Gastroesophageal sphincter (tissue), 4 donors: Measurements from ENCODE around the gene MT1M. TPM values are rescaled to one million over a fixed set of nuclear protein-coding genes. Genes with fewer than 3 reads are reported as not detected.
"Not testable (repeated sequence)": the region's sequence is repeated elsewhere in the genome, so short reads cannot be mapped to it uniquely, and the experiment has no call there.

Experiments used
- ATAC-seq: fragments of 150-250 bp; one replicate; pipeline ENCODE4 v1.9.1; 2016; ENCODE audit warnings: mild to moderate bottlenecking, moderate library complexity
- H3K27ac ChIP-seq, 4 donors: fragments of 200-600 bp; sonication (generic) in 3 of 4; 1 replicate in 3 of 4; 2 replicates in 1 of 4; pipeline ENCODE4 v1.5.1; 2016 to 2019
- H3K27me3 ChIP-seq: fragments of 200-600 bp; sonication (generic); one replicate; pipeline ENCODE4 v1.5.1; 2019
- H3K36me3 ChIP-seq, 2 donors: fragments of 200-600 bp; sonication (generic); one replicate each; pipeline ENCODE4 v1.5.1; 2019; ENCODE audit warnings: control low read depth in 1 of 2
- H3K4me1 ChIP-seq, 3 donors: fragments of 200-600 bp; sonication (generic); 1 replicate in 2 of 3; 2 replicates in 1 of 3; pipeline ENCODE4 v1.5.1; 2016 to 2019; ENCODE audit warnings: control low read depth in 2 of 3
- H3K4me3 ChIP-seq, 2 donors: fragments of 200-600 bp; sonication (generic); one replicate each; pipeline ENCODE4 v1.5.1; 2019; ENCODE audit warnings: mild to moderate bottlenecking in 1 of 2, moderate library complexity in 1 of 2
- H3K9me3 ChIP-seq, 3 donors: fragments of 200-600 bp; sonication (generic); one replicate each; pipeline ENCODE4 v1.5.1; 2017 to 2019; ENCODE audit warnings: control low read depth in 2 of 3
- EP300 ChIP-seq: sonication (generic); formaldehyde crosslinking; IDR thresholded peaks from one replicate; pipeline ENCODE4 v1.6.1; 2017; ENCODE audit warnings: antibody characterized with exemption, mild to moderate bottlenecking
- POLR2A ChIP-seq, 2 donors: fragments of 450-650 bp; IDR thresholded peaks; one replicate each; pipeline ENCODE4 v1.6.1; 2017; ENCODE audit warnings: antibody characterized with exemption in 2 of 2, mild to moderate bottlenecking in 2 of 2, moderate library complexity in 1 of 2
- POLR2AphosphoS5 ChIP-seq: sonication (generic); formaldehyde crosslinking; IDR thresholded peaks from one replicate; pipeline ENCODE4 v1.6.1; 2017; ENCODE audit warnings: antibody characterized with exemption
- WGBS, 2 donors: methylation state at CpG; one replicate each; pipeline ENCODE4 v1.1.5; 2018; ENCODE audit warnings: low coverage in 1 of 2; 5-methylcytosine and 5-hydroxymethylcytosine counted together
- total RNA-seq, 4 donors: library from RNA; depleted of rRNA; stranded (reverse); fragments of >200 nt; gene quantifications; one replicate each; pipeline ENCODE4 v1.1.0, GENCODE V29; 2016
- TF ChIP-seq, protein P1 (sequence below), 4 experiments: fragments of 200-600 bp in 2 of 4; fragments of 450-650 bp in 2 of 4; sonication (generic) in 1 of 4; IDR thresholded peaks; one replicate each; pipeline ENCODE4 v1.5.1; 2017 to 2019; ENCODE audit warnings: antibody characterized with exemption in 4 of 4, mild to moderate bottlenecking in 2 of 4, moderate library complexity in 2 of 4

The MT1M gene
- total RNA-seq, 4 donors from 2014 or later: 2.6 to 36.9 (median 6.9) TPM

GRCh38 chr16:56618138-56618537, 14.3 kb upstream of the MT1M start:
- H3K4me1 ChIP-seq: peaks cover 0 to 28% (median 10%) of the 10 kb centered on the region in 3 donors
- no peak for ATAC-seq
- H3K36me3 ChIP-seq: no peaks in the 10 kb centered on the region
- H3K4me3 ChIP-seq: no peak overlapping the region
- WGBS, 2 donors: 84% methylated on average over 5 of the region's 6 CpGs; no CpG with 5 or more reads in 1 of the 2 donors
- peak overlapping the region in 2 of 4 donors; percentile 66 for H3K27ac ChIP-seq
- H3K9me3 ChIP-seq: no peaks in the 10 kb centered on the region
- no peaks in the 10 kb centered on the region for H3K27me3 ChIP-seq
- TF ChIP-seq POLR2A (IDR thresholded peaks at IDR 0.05) (no peak), POLR2AphosphoS5 (no peak), EP300 (no peak)
- TF ChIP-seq, protein P1, sequence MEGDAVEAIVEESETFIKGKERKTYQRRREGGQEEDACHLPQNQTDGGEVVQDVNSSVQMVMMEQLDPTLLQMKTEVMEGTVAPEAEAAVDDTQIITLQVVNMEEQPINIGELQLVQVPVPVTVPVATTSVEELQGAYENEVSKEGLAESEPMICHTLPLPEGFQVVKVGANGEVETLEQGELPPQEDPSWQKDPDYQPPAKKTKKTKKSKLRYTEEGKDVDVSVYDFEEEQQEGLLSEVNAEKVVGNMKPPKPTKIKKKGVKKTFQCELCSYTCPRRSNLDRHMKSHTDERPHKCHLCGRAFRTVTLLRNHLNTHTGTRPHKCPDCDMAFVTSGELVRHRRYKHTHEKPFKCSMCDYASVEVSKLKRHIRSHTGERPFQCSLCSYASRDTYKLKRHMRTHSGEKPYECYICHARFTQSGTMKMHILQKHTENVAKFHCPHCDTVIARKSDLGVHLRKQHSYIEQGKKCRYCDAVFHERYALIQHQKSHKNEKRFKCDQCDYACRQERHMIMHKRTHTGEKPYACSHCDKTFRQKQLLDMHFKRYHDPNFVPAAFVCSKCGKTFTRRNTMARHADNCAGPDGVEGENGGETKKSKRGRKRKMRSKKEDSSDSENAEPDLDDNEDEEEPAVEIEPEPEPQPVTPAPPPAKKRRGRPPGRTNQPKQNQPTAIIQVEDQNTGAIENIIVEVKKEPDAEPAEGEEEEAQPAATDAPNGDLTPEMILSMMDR (IDR thresholded peaks at IDR 0.05): no peak

DNA sequence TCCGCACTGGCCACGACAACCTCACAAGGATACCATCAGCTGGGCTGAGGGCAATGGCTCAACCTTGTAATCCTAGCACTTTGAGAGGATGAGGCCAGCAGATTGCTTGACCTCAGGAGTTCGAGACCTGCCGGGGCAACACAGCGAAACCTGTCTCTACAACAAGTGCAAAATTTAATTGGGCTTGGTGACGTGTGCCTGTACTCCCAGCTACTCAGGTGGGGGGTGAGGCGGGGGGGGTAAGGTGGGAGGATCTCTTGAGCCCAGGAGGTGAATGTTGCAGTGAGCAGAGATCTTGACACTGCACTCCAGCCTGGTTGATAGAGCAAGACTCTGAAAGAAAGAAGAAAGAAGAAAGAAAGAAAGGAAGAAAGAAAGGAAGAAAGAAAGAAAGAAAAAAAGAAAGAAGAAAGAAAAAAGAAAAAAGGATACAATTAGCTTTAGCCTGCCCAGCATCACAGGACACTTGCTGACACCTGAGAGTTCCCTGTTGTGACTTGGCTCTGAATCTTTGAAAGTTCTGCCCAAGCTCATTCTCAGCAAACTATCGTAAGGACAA, 12.0 kb upstream of the MT1M start:
- TF ChIP-seq EP300 (no peak), POLR2A (IDR thresholded peaks at IDR 0.05) (no peak), POLR2AphosphoS5 (no peak)
- TF ChIP-seq, protein P1 (IDR thresholded peaks at IDR 0.05): no peak
- H3K27ac ChIP-seq: no peak overlapping the region
- H3K27me3 ChIP-seq: no peaks in the 10 kb centered on the region
- no peaks in the 10 kb centered on the region for H3K36me3 ChIP-seq
- 95% methylated on average over 3 of the region's 8 CpGs; no CpG with 5 or more reads in 1 of the 2 donors for WGBS, 2 donors
- no peaks in the 10 kb centered on the region for H3K9me3 ChIP-seq
- no peak overlapping the region for H3K4me3 ChIP-seq
- no peak for ATAC-seq
- H3K4me1 ChIP-seq: peaks cover 0 to 36% (median 13%) of the 10 kb centered on the region in 3 donors

- peaks cover 0 to 49% (median 12%) of the 10 kb centered on the region in 3 donors for H3K4me1 ChIP-seq
- H3K4me3 ChIP-seq, ATAC-seq, H3K27me3 ChIP-seq, H3K36me3 ChIP-seq, H3K9me3 ChIP-seq: not testable (repeated sequence)
- 38 to 69% methylated on average over 1 to 3 of the region's 4 CpGs for WGBS, 2 donors
- peak overlapping the region in 2 of 4 donors; percentile 17 to 41 for H3K27ac ChIP-seq
Observed at GRCh38 chr16:56621665-56622445, 10.6 kb upstream of the MT1M start.

DNA sequence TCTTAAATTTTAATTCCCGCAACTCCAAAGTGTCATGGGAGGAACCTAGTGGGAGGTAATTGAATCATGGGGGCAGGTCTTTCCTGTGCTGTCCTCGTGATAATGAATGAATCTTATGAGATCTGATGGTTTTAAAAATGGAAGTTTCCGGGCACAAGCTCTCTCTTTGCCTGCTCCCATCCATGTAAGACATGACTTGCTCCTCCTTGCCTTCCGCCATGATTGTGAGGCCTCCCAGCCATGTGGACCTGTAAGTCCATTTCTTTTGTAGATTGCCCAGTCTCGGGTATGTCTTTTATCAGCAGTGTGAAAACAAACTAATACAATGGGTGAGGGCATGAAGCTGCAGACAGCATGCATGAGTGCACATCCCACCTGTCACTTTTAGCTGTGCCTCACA, 9.3 kb upstream of the MT1M start:
- WGBS, 2 donors: 89 to 94% methylated on average over 5 of the region's 5 CpGs
- H3K4me1 ChIP-seq: peaks cover 0 to 42% (median 3%) of the 10 kb centered on the region in 3 donors
- H3K36me3 ChIP-seq, H3K27ac ChIP-seq, H3K4me3 ChIP-seq, H3K27me3 ChIP-seq, H3K9me3 ChIP-seq, ATAC-seq: not testable (repeated sequence)

GRCh38 chr16:56623637-56624036, 8.8 kb upstream of the MT1M start:
- Histone ChIP-seq H3K27ac (no peak overlapping the region), H3K27me3 (no peaks in the 10 kb centered on the region), H3K36me3 (no peaks in the 10 kb centered on the region), H3K4me1 (peaks cover 0 to 39% (median 3%) of the 10 kb centered on the region in 3 donors), H3K9me3 (no peaks in the 10 kb centered on the region), H3K4me3 (no peak overlapping the region)
- TF ChIP-seq POLR2AphosphoS5 (no peak), EP300 (no peak), POLR2A (IDR thresholded peaks at IDR 0.05) (no peak)
- TF ChIP-seq, protein P1 (IDR thresholded peaks at IDR 0.05): no peak
- no peak for ATAC-seq
- 76 to 93% methylated on average over 2 of the region's 2 CpGs for WGBS, 2 donors
